Activated T-helper 1 cell treated with anti-CD3 and anti-CD28 coated beads, Interleukin-12 subunit alpha, Interleukin-12 subunit beta, Interleukin-2, Interleukin-4 antibody, amounts not matched to agents 30 ng/mL and 10 ng/mL and 1 ng/mL, durations not matched to agents 14 hours and 24 hours and 36 hours (primary cell): ENCODE results near the gene TGFB2. TPM values are rescaled to one million over a fixed set of nuclear protein-coding genes. Genes with fewer than 3 reads are reported as not detected.
A peak's percentile ranks its signal among the peaks of the same experiment; 100 is the strongest.

ENCODE experiments used
- DNase-seq: peaks from one replicate; pipeline ENCODE4 v3.0.0; 2021; ENCODE audit warnings: low spot score
- H3K27ac Mint-ChIP-seq: one replicate; pipeline ENCODE4 v1.8.0; 2021; ENCODE audit warnings: mild to moderate bottlenecking, mixed read lengths
- H3K27me3 Mint-ChIP-seq: one replicate; pipeline ENCODE4 v1.8.0; 2022; ENCODE audit warnings: mild to moderate bottlenecking, moderate library complexity, mixed read lengths; ENCODE audit not compliant: insufficient read depth
- H3K36me3 Mint-ChIP-seq: one replicate; pipeline ENCODE4 v1.8.0; 2021; ENCODE audit warnings: low read depth, mixed read lengths
- H3K4me1 Mint-ChIP-seq: one replicate; pipeline ENCODE4 v1.8.0; 2021; ENCODE audit warnings: low read depth, mixed read lengths
- H3K4me3 Mint-ChIP-seq: one replicate; pipeline ENCODE4 v1.8.0; 2021; ENCODE audit warnings: mild to moderate bottlenecking, moderate library complexity, mixed read lengths
- H3K9me3 Mint-ChIP-seq: one replicate; pipeline ENCODE4 v1.8.0; 2021; ENCODE audit warnings: mixed read lengths
- intact Hi-C: fragments of 100-400 bp; cut with micrococcal nuclease; formaldehyde crosslinking; loops from one replicate; pipeline ENCODE4 v1.15.1; 2024
- total RNA-seq: library from RNA; stranded (reverse); gene quantifications from 2 replicates; pipeline ENCODE4 v1.2.3, GENCODE V29; 2022

Gene TGFB2
- 0.07 TPM in 1 of 2 replicates, not detected in the other for total RNA-seq

- Mint-ChIP-seq H3K27me3 (peaks cover 57% of the 10 kb centered on the region), H3K9me3 (no peaks in the 10 kb centered on the region), H3K36me3 (peaks cover 2% of the 10 kb centered on the region), H3K4me1 (peaks cover 21% of the 10 kb centered on the region), H3K4me3 (peak within 1 kb of the TSS; percentile 78), H3K27ac (no peak within 1 kb of the TSS)
- DNase-seq = no peak
- intact Hi-C loops = loop anchor here (1.0 to 10.0 kb wide), 3 partner anchors 32 to 1320 kb away; no protein-coding TSS in a partner anchor
These were observed at the start of gene TGFB2 for GRCh38 chr1:218344814-218345672. TSS of gene TGFB2 (plus strand) at chr1:218345336. CDS start at chr1:218346702, 1,366 bp downstream.

DNA sequence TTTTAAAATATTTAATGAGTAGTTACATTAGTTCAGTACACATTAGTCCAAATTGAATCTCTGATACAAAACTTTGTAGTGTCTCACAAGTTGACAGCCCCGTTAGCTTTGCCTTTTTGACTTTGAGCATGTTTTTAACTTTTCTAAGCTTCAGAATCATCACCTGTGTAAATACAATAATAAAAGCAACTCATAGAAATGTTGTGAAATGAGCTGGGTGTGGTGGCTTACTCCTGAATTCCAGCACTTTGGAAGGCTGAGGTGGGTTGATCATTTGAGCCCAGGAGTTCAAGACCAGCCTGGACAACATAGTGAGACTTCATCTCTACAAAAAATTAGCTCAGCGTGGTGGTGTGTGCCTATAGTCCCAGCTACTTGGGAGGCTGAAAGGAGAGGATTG lies 49.0 kb upstream of the TGFB2 start:
- DNase-seq = no peak
- H3K9me3 Mint-ChIP-seq = no peaks in the 10 kb centered on the region
- H3K27me3 Mint-ChIP-seq = no peaks in the 10 kb centered on the region
- peaks cover 8% of the 10 kb centered on the region for H3K36me3 Mint-ChIP-seq
- H3K27ac Mint-ChIP-seq = no peak overlapping the region
- no peak overlapping the region for H3K4me3 Mint-ChIP-seq
- intact Hi-C loops = no loop called here
- peaks cover 5% of the 10 kb centered on the region for H3K4me1 Mint-ChIP-seq

- Mint-ChIP-seq H3K27me3 (no peaks in the 10 kb centered on the region), H3K9me3 (no peaks in the 10 kb centered on the region), H3K4me3 (no peak overlapping the region), H3K27ac (no peak overlapping the region), H3K36me3 (peaks cover 12% of the 10 kb centered on the region), H3K4me1 (peaks cover 5% of the 10 kb centered on the region)
- no peak for DNase-seq
- intact Hi-C loops = no loop called here
These were observed 47.7 kb upstream of the TGFB2 start for GRCh38 chr1:218297461-218297860.

- no peak overlapping the region for H3K27ac Mint-ChIP-seq
- H3K4me1 Mint-ChIP-seq = peaks cover 5% of the 10 kb centered on the region
- no peak for DNase-seq
- peaks cover 12% of the 10 kb centered on the region for H3K36me3 Mint-ChIP-seq
- intact Hi-C loops = no loop called here
- no peaks in the 10 kb centered on the region for H3K27me3 Mint-ChIP-seq
- no peaks in the 10 kb centered on the region for H3K9me3 Mint-ChIP-seq
- no peak overlapping the region for H3K4me3 Mint-ChIP-seq
These were observed 47.3 kb upstream of the TGFB2 start for GRCh38 chr1:218297867-218298266.

GRCh38 chr1:218298398-218298797 lies 46.7 kb upstream of the TGFB2 start:
- intact Hi-C loops = no loop called here
- no peak overlapping the region for H3K27ac Mint-ChIP-seq
- peaks cover 5% of the 10 kb centered on the region for H3K4me1 Mint-ChIP-seq
- no peaks in the 10 kb centered on the region for H3K27me3 Mint-ChIP-seq
- H3K9me3 Mint-ChIP-seq = no peaks in the 10 kb centered on the region
- no peak overlapping the region for H3K4me3 Mint-ChIP-seq
- no peak for DNase-seq
- peaks cover 12% of the 10 kb centered on the region for H3K36me3 Mint-ChIP-seq

- peaks cover 5% of the 10 kb centered on the region for H3K4me1 Mint-ChIP-seq
- H3K9me3 Mint-ChIP-seq = no peaks in the 10 kb centered on the region
- intact Hi-C loops = no loop called here
- no peak for DNase-seq
- H3K27ac Mint-ChIP-seq = no peak overlapping the region
- H3K4me3 Mint-ChIP-seq = no peak overlapping the region
- no peaks in the 10 kb centered on the region for H3K27me3 Mint-ChIP-seq
- H3K36me3 Mint-ChIP-seq = peaks cover 10% of the 10 kb centered on the region
These were observed 45.7 kb upstream of the TGFB2 start for GRCh38 chr1:218299416-218299815.

DNA sequence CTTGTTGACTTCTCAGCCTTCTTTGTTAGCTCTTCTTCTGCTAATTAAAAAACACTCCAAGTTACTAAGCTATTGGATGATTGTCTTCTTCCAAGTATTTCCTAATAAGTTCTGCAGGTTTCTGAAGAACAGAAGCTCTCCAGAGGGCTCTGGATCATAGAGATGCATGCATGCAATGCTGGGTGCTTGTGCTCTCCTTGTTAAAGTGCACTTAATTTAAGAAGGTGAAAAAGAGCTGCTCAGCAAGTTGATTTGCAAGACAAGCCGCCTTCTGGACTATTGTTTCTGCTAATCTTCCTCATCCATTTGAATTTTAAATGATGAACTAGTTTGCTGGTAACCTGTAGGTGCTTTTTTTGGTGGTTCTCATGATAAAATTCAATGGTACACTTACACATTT lies 43.9 kb upstream of the TGFB2 start:
- peaks cover 5% of the 10 kb centered on the region for H3K4me1 Mint-ChIP-seq
- intact Hi-C loops = no loop called here

DNA sequence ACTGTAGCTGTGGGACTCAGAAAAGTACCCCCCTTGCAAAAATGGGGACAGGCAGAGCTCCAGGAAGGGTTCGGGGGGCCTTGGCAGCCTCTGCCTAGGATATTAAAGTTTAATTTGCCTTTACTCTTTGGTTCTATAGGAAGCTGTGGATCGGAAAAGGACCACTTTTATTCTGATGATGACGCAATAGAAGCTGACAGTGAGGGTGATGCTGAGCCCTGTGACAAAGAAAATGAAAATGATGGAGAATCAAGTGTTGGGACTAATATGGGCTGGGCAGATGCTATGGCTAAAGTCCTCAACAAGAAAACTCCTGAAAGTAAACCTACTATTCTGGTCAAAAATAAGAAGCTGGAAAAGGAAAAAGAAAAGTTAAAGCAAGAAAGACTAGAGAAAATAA lies 43.0 kb upstream of the TGFB2 start:
- Mint-ChIP-seq H3K27ac (no peak overlapping the region), H3K4me3 (no peak overlapping the region), H3K36me3 (peaks cover 10% of the 10 kb centered on the region), H3K4me1 (peaks cover 3% of the 10 kb centered on the region), H3K9me3 (no peaks in the 10 kb centered on the region), H3K27me3 (no peaks in the 10 kb centered on the region)
- no peak for DNase-seq
- intact Hi-C loops = no loop called here

More for the DNA sequence above, 43.9 kb upstream of the TGFB2 start:
- no peak overlapping the region for H3K4me3 Mint-ChIP-seq
- H3K36me3 Mint-ChIP-seq = peaks cover 12% of the 10 kb centered on the region
- DNase-seq = no peak
- H3K27ac Mint-ChIP-seq = no peak overlapping the region
- no peaks in the 10 kb centered on the region for H3K27me3 Mint-ChIP-seq
- H3K9me3 Mint-ChIP-seq = no peaks in the 10 kb centered on the region

GRCh38 chr1:218303176-218303879 lies 41.8 kb upstream of the TGFB2 start:
- Mint-ChIP-seq H3K4me3 (no peak overlapping the region), H3K27ac (no peak overlapping the region), H3K27me3 (no peaks in the 10 kb centered on the region), H3K9me3 (no peaks in the 10 kb centered on the region), H3K36me3 (peaks cover 11% of the 10 kb centered on the region), H3K4me1 (no peaks in the 10 kb centered on the region)
- no peak for DNase-seq
- intact Hi-C loops = no loop called here

GRCh38 chr1:218304281-218305039 lies 40.7 kb upstream of the TGFB2 start:
- no peaks in the 10 kb centered on the region for H3K27me3 Mint-ChIP-seq
- H3K36me3 Mint-ChIP-seq = peaks cover 17% of the 10 kb centered on the region
- no peak overlapping the region for H3K4me3 Mint-ChIP-seq
- no peaks in the 10 kb centered on the region for H3K9me3 Mint-ChIP-seq
- DNase-seq = no peak
- intact Hi-C loops = no loop called here
- H3K4me1 Mint-ChIP-seq = no peaks in the 10 kb centered on the region
- no peak overlapping the region for H3K27ac Mint-ChIP-seq

GRCh38 chr1:218305472-218306064 lies 39.6 kb upstream of the TGFB2 start:
- intact Hi-C loops = no loop called here
- Mint-ChIP-seq H3K4me3 (no peak overlapping the region), H3K27me3 (no peaks in the 10 kb centered on the region), H3K36me3 (peaks cover 20% of the 10 kb centered on the region), H3K9me3 (no peaks in the 10 kb centered on the region), H3K4me1 (no peaks in the 10 kb centered on the region), H3K27ac (no peak overlapping the region)
- DNase-seq = no peak

DNA sequence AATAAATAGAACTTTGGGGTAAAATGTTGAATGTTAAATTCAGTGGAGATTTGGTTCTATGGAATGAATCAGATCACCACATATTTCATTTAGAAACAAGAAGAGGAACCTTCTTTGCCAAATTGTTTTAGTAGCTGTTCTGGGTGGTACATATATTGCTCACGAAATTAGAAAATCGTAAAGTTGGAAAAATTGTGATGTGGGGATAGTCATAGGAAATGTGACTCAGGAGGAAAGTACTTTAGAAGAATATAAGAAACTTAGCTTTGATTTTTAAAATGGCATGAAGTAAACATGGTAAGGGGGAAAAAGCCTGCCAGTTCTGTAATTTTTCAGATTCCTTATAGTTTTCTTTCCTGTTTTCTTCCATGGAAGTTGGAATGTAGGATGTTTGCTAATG lies 32.6 kb upstream of the TGFB2 start:
- no peak for DNase-seq
- Mint-ChIP-seq H3K27ac (no peak overlapping the region), H3K4me1 (no peaks in the 10 kb centered on the region), H3K4me3 (no peak overlapping the region), H3K27me3 (no peaks in the 10 kb centered on the region), H3K36me3 (peaks cover 16% of the 10 kb centered on the region), H3K9me3 (no peaks in the 10 kb centered on the region)
- intact Hi-C loops = no loop called here
